ENCODE results near the gene PPP2R1B.

Gene PPP2R1B

GRCh38 chr11:111748035-111748804 is 18.0 kb downstream of the PPP2R1B start:
- no peak for DNase-seq (ENCODE audit: low read depth, low spot score)

- DNase-seq (ENCODE audit: low read depth, low spot score): no peak
Observed at GRCh38 chr11:111745719-111746504, 20.3 kb downstream of the PPP2R1B start.

- no peak for DNase-seq (ENCODE audit: low read depth, low spot score)
Observed at GRCh38 chr11:111743700-111744099, 22.5 kb downstream of the PPP2R1B start.

GRCh38 chr11:111741751-111742150 is 24.4 kb downstream of the PPP2R1B start:
- no peak for DNase-seq (ENCODE audit: low read depth, low spot score)

- no peak for DNase-seq (ENCODE audit: low read depth, low spot score)
Observed at GRCh38 chr11:111739299-111739698, 26.9 kb downstream of the PPP2R1B start.

- no peak for DNase-seq (ENCODE audit: low read depth, low spot score)
Observed at GRCh38 chr11:111737444-111738210, 28.6 kb downstream of the PPP2R1B start.

- DNase-seq (ENCODE audit: low read depth, low spot score): no peak
Observed at GRCh38 chr11:111736621-111737443, 29.4 kb downstream of the PPP2R1B start.

GRCh38 chr11:111736181-111736590 is 30.0 kb downstream of the PPP2R1B start:
- no peak for DNase-seq (ENCODE audit: low read depth, low spot score)

- DNase-seq (ENCODE audit: low read depth, low spot score): peak; percentile 95
Observed at GRCh38 chr11:111735262-111736116, 30.7 kb downstream of the PPP2R1B start.

GRCh38 chr11:111734954-111735261 is 31.3 kb downstream of the PPP2R1B start:
- no peak for DNase-seq (ENCODE audit: low read depth, low spot score)

- DNase-seq (ENCODE audit: low read depth, low spot score): no peak
Observed at GRCh38 chr11:111734101-111734953, 31.9 kb downstream of the PPP2R1B start.

- no peak for DNase-seq (ENCODE audit: low read depth, low spot score)
Observed at GRCh38 chr11:111733611-111734088, 32.5 kb downstream of the PPP2R1B start.

- DNase-seq (ENCODE audit: low read depth, low spot score): no peak
Observed at GRCh38 chr11:111733016-111733415, 33.2 kb downstream of the PPP2R1B start.

- peak; percentile 78 for DNase-seq (ENCODE audit: low read depth, low spot score)
Observed at GRCh38 chr11:111731821-111732220, 34.4 kb downstream of the PPP2R1B start.

- peak; percentile 94 for DNase-seq (ENCODE audit: low read depth, low spot score)
Observed at GRCh38 chr11:111730871-111731591, 35.2 kb downstream of the PPP2R1B start.

- no peak for DNase-seq (ENCODE audit: low read depth, low spot score)
Observed at GRCh38 chr11:111729831-111730311, 36.3 kb downstream of the PPP2R1B start.

GRCh38 chr11:111729071-111729830 is 36.9 kb downstream of the PPP2R1B start:
- peak; percentile 90 for DNase-seq (ENCODE audit: low read depth, low spot score)

- DNase-seq (ENCODE audit: low read depth, low spot score): no peak
Observed at GRCh38 chr11:111727431-111727830, 38.8 kb downstream of the PPP2R1B start.
